ENCODE data around the gene CLCN7.

The CLCN7 gene

DNA sequence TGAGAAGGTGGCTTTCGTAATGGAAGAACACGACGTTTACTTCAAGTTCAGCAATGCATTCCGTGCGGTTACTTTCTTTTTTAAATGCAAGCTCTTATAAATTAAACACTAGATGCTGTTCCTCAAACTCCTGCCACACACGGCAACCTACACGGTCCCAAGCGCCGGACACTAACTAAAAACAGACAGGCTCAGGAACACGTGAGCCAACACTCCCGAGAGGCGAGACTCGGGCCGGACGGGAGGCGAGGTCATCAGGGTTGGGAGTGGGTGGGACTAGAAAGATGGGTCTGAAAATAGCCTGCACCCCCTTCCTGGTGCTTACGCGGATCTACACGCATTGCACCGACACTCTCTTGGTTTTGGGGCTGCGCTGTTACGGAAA lies 6.4 kb downstream of the CLCN7 start:
- no peak overlapping the region for H3K4me3 ChIP-seq (ENCODE audit: low read depth, low read length)
- DNase-seq (ENCODE audit: low read depth), result no peak
- TF ChIP-seq, protein P1, sequence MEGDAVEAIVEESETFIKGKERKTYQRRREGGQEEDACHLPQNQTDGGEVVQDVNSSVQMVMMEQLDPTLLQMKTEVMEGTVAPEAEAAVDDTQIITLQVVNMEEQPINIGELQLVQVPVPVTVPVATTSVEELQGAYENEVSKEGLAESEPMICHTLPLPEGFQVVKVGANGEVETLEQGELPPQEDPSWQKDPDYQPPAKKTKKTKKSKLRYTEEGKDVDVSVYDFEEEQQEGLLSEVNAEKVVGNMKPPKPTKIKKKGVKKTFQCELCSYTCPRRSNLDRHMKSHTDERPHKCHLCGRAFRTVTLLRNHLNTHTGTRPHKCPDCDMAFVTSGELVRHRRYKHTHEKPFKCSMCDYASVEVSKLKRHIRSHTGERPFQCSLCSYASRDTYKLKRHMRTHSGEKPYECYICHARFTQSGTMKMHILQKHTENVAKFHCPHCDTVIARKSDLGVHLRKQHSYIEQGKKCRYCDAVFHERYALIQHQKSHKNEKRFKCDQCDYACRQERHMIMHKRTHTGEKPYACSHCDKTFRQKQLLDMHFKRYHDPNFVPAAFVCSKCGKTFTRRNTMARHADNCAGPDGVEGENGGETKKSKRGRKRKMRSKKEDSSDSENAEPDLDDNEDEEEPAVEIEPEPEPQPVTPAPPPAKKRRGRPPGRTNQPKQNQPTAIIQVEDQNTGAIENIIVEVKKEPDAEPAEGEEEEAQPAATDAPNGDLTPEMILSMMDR (conservative IDR thresholded peaks at IDR 0.05; ENCODE audit: low read depth, low read length), result no peak

DNA sequence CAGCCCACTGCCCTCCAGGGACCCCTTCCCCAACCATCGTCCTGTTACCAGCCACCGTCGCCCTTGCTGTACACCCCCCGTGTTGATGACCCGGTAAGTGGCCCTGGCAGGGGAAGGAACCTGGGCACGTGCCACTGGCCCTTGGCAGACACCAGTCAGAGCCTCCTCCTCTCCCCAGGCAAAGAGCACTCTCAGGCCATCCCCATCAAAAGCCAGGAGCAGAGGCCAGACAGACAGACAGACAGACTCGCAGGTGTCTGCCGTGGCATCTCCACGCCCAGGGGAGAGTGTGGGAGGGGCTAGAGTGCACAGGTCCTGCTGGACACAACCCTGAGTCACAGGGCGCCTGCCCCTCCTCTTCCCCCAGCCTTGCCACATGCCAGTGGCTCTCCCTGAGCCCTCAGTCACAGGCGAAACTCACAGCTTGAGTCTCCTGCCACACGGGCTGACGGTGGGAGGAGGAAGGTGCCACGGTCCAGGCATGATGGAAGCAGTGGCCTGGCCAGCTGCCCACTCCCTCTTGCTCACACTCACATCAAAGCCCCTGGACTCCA lies 7.8 kb downstream of the CLCN7 start:
- peak; percentile 9 for DNase-seq (ENCODE audit: low read depth)
- H3K4me3 ChIP-seq (ENCODE audit: low read depth, low read length), result no peak overlapping the region
- TF ChIP-seq, protein P1 (conservative IDR thresholded peaks at IDR 0.05; ENCODE audit: low read depth, low read length), result no peak

DNA sequence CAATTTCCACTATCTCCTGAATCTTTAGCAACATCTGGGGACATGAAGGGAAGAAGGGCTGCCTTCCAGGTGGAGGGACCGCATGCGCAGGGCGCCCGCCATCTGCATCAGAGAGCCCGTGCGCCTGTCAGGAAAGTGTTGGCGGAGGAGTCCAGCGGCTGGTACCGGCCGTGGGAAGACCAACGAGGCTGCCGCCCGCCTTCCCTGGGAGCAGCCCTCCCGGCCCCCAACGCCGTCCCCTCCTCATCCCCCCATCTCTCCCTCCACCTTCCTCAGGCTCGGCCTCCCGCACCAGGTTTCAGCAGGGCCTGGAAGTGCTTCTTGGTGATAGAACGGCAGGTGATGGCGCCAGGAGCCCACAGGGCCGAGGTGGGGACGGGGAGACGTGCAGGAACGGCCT lies 8.8 kb downstream of the CLCN7 start:
- no peak overlapping the region for H3K4me3 ChIP-seq (ENCODE audit: low read depth, low read length)
- TF ChIP-seq, protein P1 (conservative IDR thresholded peaks at IDR 0.05; ENCODE audit: low read depth, low read length), result no peak
- no peak for DNase-seq (ENCODE audit: low read depth)

DNA sequence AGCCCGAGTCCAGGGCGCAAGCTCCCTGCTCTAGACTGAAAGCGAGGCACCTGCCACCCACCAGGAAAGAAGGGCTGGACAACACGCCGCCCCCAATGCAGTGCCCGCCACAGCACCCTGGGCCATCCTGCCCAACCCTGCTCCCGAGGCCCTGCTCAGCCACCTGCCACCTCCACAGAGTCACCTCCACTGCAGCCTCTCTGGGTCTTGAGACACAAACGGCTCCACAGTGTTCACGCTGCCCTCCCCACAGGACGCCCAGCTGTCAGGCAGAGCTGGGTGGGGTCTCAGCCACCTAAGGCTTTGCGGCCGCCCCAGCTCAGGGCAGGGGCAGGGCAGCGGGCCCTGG lies 9.3 kb downstream of the CLCN7 start:
- H3K4me3 ChIP-seq (ENCODE audit: low read depth, low read length), result no peak overlapping the region
- TF ChIP-seq, protein P1 (conservative IDR thresholded peaks at IDR 0.05; ENCODE audit: low read depth, low read length), result no peak
- DNase-seq (ENCODE audit: low read depth), result no peak

DNA sequence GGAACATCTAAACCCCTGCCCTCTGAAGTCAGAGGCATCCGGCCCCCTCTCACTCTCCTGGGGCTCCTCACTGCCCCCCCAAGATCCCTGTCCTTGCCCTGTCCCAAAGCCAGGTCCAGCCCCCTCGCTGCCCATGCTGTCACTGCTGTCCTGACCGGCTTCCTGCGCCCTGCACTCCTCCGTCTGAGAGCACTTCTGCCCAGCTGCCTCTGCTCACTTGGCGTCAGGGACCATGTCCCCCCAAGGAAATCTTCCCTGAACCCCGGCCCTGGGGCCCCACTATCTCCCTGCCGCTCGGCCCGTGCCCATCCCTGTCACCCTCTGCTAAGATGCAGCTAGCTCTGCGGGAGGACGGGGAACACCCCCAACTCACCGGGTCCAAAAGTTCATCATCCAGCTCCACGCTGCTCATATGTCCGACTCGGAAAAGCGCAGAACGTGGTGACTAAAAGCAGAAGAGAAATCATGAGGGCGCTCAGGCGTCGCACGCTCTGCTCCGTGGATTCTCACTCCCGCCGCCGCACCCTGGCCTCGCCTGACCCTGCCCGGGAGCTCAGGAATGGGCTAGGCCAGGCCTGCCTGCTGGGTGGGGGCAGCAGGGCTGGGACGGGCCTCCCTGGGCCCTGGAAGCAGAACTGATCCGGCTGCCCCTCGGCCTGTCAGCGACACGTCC lies 9.8 kb downstream of the CLCN7 start:
- TF ChIP-seq, protein P1 (conservative IDR thresholded peaks at IDR 0.05; ENCODE audit: low read depth, low read length), result no peak
- no peak overlapping the region for H3K4me3 ChIP-seq (ENCODE audit: low read depth, low read length)
- DNase-seq (ENCODE audit: low read depth), result no peak

DNA sequence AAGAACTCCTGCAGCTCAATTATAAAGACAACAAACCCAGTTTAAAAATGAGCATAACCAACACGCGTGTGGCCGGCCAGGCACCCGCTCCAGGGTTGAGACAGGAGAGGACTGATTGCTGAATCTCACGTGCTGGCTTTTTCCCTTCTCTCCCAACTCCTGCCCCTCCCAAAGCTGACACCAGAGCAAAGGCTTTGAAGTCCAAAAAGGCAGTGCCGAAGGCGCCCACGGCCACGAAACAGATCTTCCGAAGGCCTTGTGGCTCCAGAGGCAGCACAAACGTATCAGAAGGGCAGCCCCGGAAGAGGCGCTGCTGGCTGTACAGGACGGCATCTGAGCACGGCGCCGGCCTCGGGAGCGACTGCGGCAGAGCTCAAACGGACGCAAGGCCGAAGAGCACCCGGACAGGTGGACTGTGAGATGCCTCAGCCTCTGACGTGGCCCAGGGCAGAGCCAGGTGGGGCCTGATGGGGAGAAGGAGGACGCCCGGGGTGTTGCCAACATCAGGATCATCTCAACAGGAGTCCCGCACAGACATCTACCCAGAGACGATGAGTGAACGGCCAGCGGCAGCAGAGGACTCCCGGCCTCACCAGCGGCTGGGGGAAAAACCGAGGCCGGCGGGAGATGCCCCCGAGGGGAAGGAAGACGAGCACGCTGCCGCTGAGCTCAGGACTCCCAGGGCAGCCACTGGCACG lies 10.5 kb downstream of the CLCN7 start:
- H3K4me3 ChIP-seq (ENCODE audit: low read depth, low read length), result no peak overlapping the region
- TF ChIP-seq, protein P1 (conservative IDR thresholded peaks at IDR 0.05; ENCODE audit: low read depth, low read length), result no peak
- DNase-seq (ENCODE audit: low read depth), result no peak
